Right lobe of liver (tissue), 4 donors: Measurements from ENCODE around the gene LRTM2.

Experiments used
- POLR2A ChIP-seq: fragments of 450-650 bp; IDR thresholded peaks from one replicate; pipeline ENCODE4 v1.6.1; 2017; ENCODE audit warnings: antibody characterized with exemption, mild to moderate bottlenecking
- TF ChIP-seq, protein P1 (sequence below), 4 donors: fragments of 200-600 bp in 3 of 4; fragments of 450-650 bp in 1 of 4; IDR thresholded peaks; one replicate each; pipeline versions ENCODE4 v1.5.1 to v1.8.0; 2016 to 2022; ENCODE audit warnings: antibody characterized with exemption in 4 of 4, mild to moderate bottlenecking in 2 of 4
- donor health status: DM: no; HTN: no; CAD: no.
- donor health status: DM: no; HTN: no; CAD: no.
- donor health status: DM: no; HTN: yes; CAD: no.

DNA sequence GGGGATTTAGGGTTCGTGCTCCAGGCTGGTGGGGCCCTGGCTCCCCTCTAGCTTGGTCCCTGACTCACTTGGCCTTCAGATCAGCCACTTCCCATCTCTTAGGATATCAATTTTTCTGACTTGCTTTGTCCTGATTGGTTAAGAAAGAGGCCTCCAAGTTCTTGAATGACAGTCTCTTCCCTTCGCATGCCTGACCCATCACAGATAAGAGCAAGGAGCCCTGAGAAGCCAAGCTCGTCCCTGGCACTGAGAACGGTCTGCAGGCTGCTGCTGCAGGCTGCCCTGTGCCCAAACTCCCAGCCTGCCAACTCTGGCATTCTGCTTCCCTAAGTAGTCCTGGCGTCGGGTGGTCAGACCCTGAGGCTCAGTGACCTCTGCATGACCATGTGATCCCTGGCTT, 794 bp upstream of the LRTM2 start:
- TF ChIP-seq, protein P1, sequence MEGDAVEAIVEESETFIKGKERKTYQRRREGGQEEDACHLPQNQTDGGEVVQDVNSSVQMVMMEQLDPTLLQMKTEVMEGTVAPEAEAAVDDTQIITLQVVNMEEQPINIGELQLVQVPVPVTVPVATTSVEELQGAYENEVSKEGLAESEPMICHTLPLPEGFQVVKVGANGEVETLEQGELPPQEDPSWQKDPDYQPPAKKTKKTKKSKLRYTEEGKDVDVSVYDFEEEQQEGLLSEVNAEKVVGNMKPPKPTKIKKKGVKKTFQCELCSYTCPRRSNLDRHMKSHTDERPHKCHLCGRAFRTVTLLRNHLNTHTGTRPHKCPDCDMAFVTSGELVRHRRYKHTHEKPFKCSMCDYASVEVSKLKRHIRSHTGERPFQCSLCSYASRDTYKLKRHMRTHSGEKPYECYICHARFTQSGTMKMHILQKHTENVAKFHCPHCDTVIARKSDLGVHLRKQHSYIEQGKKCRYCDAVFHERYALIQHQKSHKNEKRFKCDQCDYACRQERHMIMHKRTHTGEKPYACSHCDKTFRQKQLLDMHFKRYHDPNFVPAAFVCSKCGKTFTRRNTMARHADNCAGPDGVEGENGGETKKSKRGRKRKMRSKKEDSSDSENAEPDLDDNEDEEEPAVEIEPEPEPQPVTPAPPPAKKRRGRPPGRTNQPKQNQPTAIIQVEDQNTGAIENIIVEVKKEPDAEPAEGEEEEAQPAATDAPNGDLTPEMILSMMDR (IDR thresholded peaks at IDR 0.05) = no peak
- TF ChIP-seq POLR2A = no peak
